Measurements from ENCODE around the gene SRXN1. TPM values are rescaled to one million over a fixed set of nuclear protein-coding genes. Genes with fewer than 3 reads are reported as not detected.
"Not testable (repeated sequence)": the region's sequence is repeated elsewhere in the genome, so short reads cannot be mapped to it uniquely, and the experiment has no call there.

The SRXN1 gene
- total RNA-seq, 5 donors from 2014 or later (not counting 1 experiment from before 2014, with no cell fraction given): 1.5 to 10.1 (median 7.3) TPM

- Histone ChIP-seq H3K27ac (ENCODE audit: low read length) (no peak overlapping the region), H3K36me3 (ENCODE audit: control insufficient read depth in 2 of 2, extremely low read depth in 1 of 2, insufficient read depth in 1 of 2, low read length in 1 of 2) (peaks cover 0 to 4% of the 10 kb centered on the region in 2 donors), H3K4me1 (ENCODE audit: control insufficient read depth in 1 of 2, extremely low read depth in 1 of 2, insufficient read depth in 2 of 2, low read length in 2 of 2) (peaks cover 0 to 15% of the 10 kb centered on the region in 2 experiments), H3K27me3 (replicated peaks in 1 of 2; ENCODE audit: control insufficient read depth in 2 of 2, extremely low read depth in 1 of 2, insufficient read depth in 2 of 2, low read length in 1 of 2) (peaks cover 0 to 22% of the 10 kb centered on the region in 2 experiments), H3K4me3 (ENCODE audit: control insufficient read depth in 1 of 2, extremely low read depth in 1 of 2, low read length in 1 of 2) (no peak overlapping the region), H3K9me3 (no peaks in the 10 kb centered on the region)
- DNase-seq (peak in 33 of 35 experiments; percentile 23 to 78 (median 45)), ATAC-seq (replicated peaks in 1 of 4) (peak; percentile 63 to 72 (median 70))
- Mint-ChIP-seq H3K4me1 (peaks cover 0 to 23% (median 14%) of the 10 kb centered on the region in 3 donors), H3K36me3 (peaks cover 15% of the 10 kb centered on the region), H3K4me3 (no peak overlapping the region), H3K27me3 (peaks cover 18 to 23% of the 10 kb centered on the region in 2 donors), H3K9me3 (no peaks in the 10 kb centered on the region), H3K27ac (peak overlapping the region in 1 of 2 donors; percentile 34)
- CTCF ChIA-PET: interaction anchor here (0.6 to 1.4 kb wide), 3 partner anchors 73 to 186 kb away, joined by 3 to 6 read pairs (median 3); partner anchors contain the start of gene CSNK2A1 (in 1 of the 2)
- POLR2A ChIA-PET: no interaction called here
- 10% methylated on average over 16 of the region's 20 CpGs for WGBS (ENCODE audit: insufficient coverage)
Measured at GRCh38 chr20:645318-646106, 7.5 kb downstream of the SRXN1 start.

DNA sequence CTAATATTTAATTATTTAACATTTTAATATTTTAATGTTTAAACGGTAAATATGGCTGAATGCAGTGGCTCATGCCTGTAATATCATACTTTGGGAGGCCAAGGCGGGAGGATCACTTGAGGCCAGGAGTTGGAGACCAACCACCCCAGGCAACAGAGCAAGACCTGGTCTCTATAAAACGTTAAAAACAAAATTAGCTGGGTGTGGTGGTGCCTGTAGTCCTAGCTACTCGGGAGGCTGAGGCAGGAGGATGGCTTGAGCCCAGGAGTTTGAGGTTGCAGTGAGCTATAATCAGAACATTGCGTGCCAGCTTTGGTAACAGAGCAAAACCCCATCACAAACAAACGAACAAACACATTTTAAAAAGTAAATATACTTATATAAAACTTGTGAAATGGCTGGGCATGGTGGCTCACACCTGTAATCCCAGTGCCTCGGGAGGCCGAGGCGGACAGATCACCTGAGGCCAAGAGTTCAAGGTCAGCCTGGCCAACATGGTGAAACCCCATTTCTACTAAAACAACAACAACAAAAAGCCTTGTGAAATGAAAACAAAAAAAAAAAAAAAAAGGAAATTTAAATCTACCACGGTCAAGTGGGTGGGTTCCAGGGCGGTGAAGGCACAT, 8.2 kb downstream of the SRXN1 start:
- H3K36me3 ChIP-seq (ENCODE audit: control insufficient read depth in 2 of 2, extremely low read depth in 1 of 2, insufficient read depth in 1 of 2, low read length in 1 of 2): peaks cover 0 to 4% of the 10 kb centered on the region in 2 donors
- H3K4me3 Mint-ChIP-seq: no peak overlapping the region
- peaks cover 0 to 15% of the 10 kb centered on the region in 2 experiments for H3K4me1 ChIP-seq (ENCODE audit: control insufficient read depth in 1 of 2, extremely low read depth in 1 of 2, insufficient read depth in 2 of 2, low read length in 2 of 2)
- ChIA-PET POLR2A (no interaction called here), CTCF (interaction anchor here in 1 of 2 donors (1.4 kb wide), 1 partner anchor 102 kb away, joined by 6 read pairs; the partner anchor contains the start of gene CSNK2A1)
- H3K4me3 ChIP-seq (ENCODE audit: control insufficient read depth in 1 of 2, extremely low read depth in 1 of 2, low read length in 1 of 2): no peak overlapping the region
- ATAC-seq (replicated peaks in 1 of 4) (no peak), DNase-seq (no peak)
- no peak overlapping the region for H3K27ac Mint-ChIP-seq
- peaks cover 15% of the 10 kb centered on the region for H3K36me3 Mint-ChIP-seq
- H3K27me3 ChIP-seq (replicated peaks in 1 of 2; ENCODE audit: control insufficient read depth in 2 of 2, extremely low read depth in 1 of 2, insufficient read depth in 2 of 2, low read length in 1 of 2): peaks cover 0 to 22% of the 10 kb centered on the region in 2 experiments
- no peaks in the 10 kb centered on the region for H3K9me3 Mint-ChIP-seq
- H3K4me1 Mint-ChIP-seq: peaks cover 0 to 18% (median 14%) of the 10 kb centered on the region in 3 donors
- no peaks in the 10 kb centered on the region for H3K9me3 ChIP-seq
- H3K27me3 Mint-ChIP-seq: peaks cover 18 to 23% of the 10 kb centered on the region in 2 donors
- 78% methylated on average over 3 of the region's 11 CpGs for WGBS (ENCODE audit: insufficient coverage)
- H3K27ac ChIP-seq (ENCODE audit: low read length): no peak overlapping the region

GRCh38 chr20:642398-643174, 10.4 kb downstream of the SRXN1 start:
- H3K4me1 Mint-ChIP-seq: peaks cover 0 to 18% (median 14%) of the 10 kb centered on the region in 3 donors
- DNase-seq (no peak), ATAC-seq (replicated peaks in 1 of 4) (no peak)
- H3K4me3 Mint-ChIP-seq: peak overlapping the region in 2 of 3 donors; percentile 31 to 51
- no peak overlapping the region for H3K27ac ChIP-seq (ENCODE audit: low read length)
- no peaks in the 10 kb centered on the region for H3K36me3 Mint-ChIP-seq
- no peaks in the 10 kb centered on the region for H3K9me3 Mint-ChIP-seq
- ChIA-PET CTCF (no interaction called here), POLR2A (no interaction called here)
- H3K27me3 Mint-ChIP-seq: peaks cover 18 to 23% of the 10 kb centered on the region in 2 donors
- no peak overlapping the region for H3K4me3 ChIP-seq (ENCODE audit: control insufficient read depth in 1 of 2, extremely low read depth in 1 of 2, low read length in 1 of 2)
- H3K4me1 ChIP-seq (ENCODE audit: control insufficient read depth in 1 of 2, extremely low read depth in 1 of 2, insufficient read depth in 2 of 2, low read length in 2 of 2): peaks cover 0 to 15% of the 10 kb centered on the region in 2 experiments
- WGBS (ENCODE audit: insufficient coverage): 16% methylated on average over 49 of the region's 57 CpGs
- H3K27ac Mint-ChIP-seq: peak overlapping the region in 1 of 2 donors; percentile 8
- H3K36me3 ChIP-seq (ENCODE audit: control insufficient read depth in 2 of 2, extremely low read depth in 1 of 2, insufficient read depth in 1 of 2, low read length in 1 of 2): no peaks in the 10 kb centered on the region
- no peaks in the 10 kb centered on the region for H3K9me3 ChIP-seq
- H3K27me3 ChIP-seq (replicated peaks in 1 of 2; ENCODE audit: control insufficient read depth in 2 of 2, extremely low read depth in 1 of 2, insufficient read depth in 2 of 2, low read length in 1 of 2): peaks cover 0 to 22% of the 10 kb centered on the region in 2 experiments

DNA sequence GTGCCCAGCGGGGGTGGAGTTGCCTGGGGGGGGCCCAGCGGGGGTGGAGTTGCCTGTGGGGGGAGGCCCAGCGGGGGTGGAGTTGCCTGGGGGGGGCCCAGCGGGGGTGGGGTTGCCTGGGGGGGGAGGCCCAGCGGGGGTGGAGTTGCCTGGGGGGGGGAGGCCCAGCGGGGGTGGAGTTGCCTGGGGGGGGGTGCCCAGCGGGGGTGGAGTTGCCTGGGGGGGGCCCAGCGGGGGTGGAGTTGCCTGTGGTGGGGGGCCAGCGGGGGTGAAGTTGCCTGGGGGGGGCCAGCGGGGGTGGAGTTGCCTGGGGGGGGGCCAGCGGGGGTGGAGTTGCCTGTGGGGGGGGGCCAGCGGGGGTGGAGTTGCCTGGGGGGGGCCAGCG, 11.0 kb downstream of the SRXN1 start:
- POLR2A ChIA-PET: not testable (repeated sequence)

DNA sequence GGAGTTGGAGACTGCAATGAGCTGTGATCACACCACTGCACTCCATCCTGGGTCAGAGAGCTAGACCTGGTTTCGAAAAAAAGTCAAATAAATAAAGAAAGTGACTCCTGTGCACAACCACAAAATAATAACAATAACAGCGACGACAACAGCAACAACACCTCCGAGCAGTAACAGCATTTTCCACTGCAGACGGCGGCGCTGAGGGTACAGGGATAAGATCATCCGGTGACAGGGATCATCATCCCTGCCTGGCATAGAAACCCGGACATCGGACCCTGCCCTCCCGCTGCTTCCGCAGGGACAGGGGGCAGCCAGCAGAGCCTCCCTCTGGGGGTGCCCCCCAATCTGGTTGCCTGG, 11.5 kb downstream of the SRXN1 start:
- Mint-ChIP-seq H3K27me3 (peaks cover 18 to 23% of the 10 kb centered on the region in 2 donors), H3K9me3 (no peaks in the 10 kb centered on the region), H3K4me1 (peaks cover 0 to 18% (median 14%) of the 10 kb centered on the region in 3 donors), H3K27ac (no peak overlapping the region), H3K36me3 (no peaks in the 10 kb centered on the region), H3K4me3 (peak overlapping the region; percentile 28 to 54 (median 29))
- Histone ChIP-seq H3K27ac (ENCODE audit: low read length) (no peak overlapping the region), H3K4me1 (ENCODE audit: control insufficient read depth in 1 of 2, extremely low read depth in 1 of 2, insufficient read depth in 2 of 2, low read length in 2 of 2) (peaks cover 0 to 15% of the 10 kb centered on the region in 2 experiments), H3K27me3 (replicated peaks in 1 of 2; ENCODE audit: control insufficient read depth in 2 of 2, extremely low read depth in 1 of 2, insufficient read depth in 2 of 2, low read length in 1 of 2) (peaks cover 0 to 22% of the 10 kb centered on the region in 2 experiments), H3K4me3 (ENCODE audit: control insufficient read depth in 1 of 2, extremely low read depth in 1 of 2, low read length in 1 of 2) (no peak overlapping the region), H3K36me3 (ENCODE audit: control insufficient read depth in 2 of 2, extremely low read depth in 1 of 2, insufficient read depth in 1 of 2, low read length in 1 of 2) (no peaks in the 10 kb centered on the region), H3K9me3 (no peaks in the 10 kb centered on the region)
- no peak for ATAC-seq (replicated peaks in 1 of 4)
- WGBS (ENCODE audit: insufficient coverage): 86% methylated on average over 7 of the region's 12 CpGs
- ChIA-PET CTCF (no interaction called here), POLR2A (no interaction called here)
- DNase-seq: no peak

More for the DNA sequence above, 11.0 kb downstream of the SRXN1 start:
- H3K27ac ChIP-seq (ENCODE audit: low read length); H3K27ac Mint-ChIP-seq; H3K36me3 Mint-ChIP-seq; H3K36me3 ChIP-seq (ENCODE audit: control insufficient read depth in 2 of 2, extremely low read depth in 1 of 2, insufficient read depth in 1 of 2, low read length in 1 of 2); H3K9me3 Mint-ChIP-seq; DNase-seq; H3K9me3 ChIP-seq; ATAC-seq (replicated peaks in 1 of 4); H3K4me3 ChIP-seq (ENCODE audit: control insufficient read depth in 1 of 2, extremely low read depth in 1 of 2, low read length in 1 of 2); CTCF ChIA-PET; H3K4me3 Mint-ChIP-seq: not testable (repeated sequence)
- Mint-ChIP-seq H3K4me1 (peaks cover 0 to 18% (median 14%) of the 10 kb centered on the region in 3 donors), H3K27me3 (peaks cover 18 to 23% of the 10 kb centered on the region in 2 donors)
- H3K27me3 ChIP-seq (replicated peaks in 1 of 2; ENCODE audit: control insufficient read depth in 2 of 2, extremely low read depth in 1 of 2, insufficient read depth in 2 of 2, low read length in 1 of 2): peaks cover 0 to 22% of the 10 kb centered on the region in 2 experiments
- H3K4me1 ChIP-seq (ENCODE audit: control insufficient read depth in 1 of 2, extremely low read depth in 1 of 2, insufficient read depth in 2 of 2, low read length in 2 of 2): peaks cover 0 to 15% of the 10 kb centered on the region in 2 experiments
- WGBS (ENCODE audit: insufficient coverage): no CpG with 5 or more reads among the region's 13 CpGs

Measured in T-cell (primary cell).